D721Med (cell line): ENCODE results near the gene SPO11.

Experiments
- DNase-seq: peaks from one replicate; pipeline ENCODE4 v3.0.0; 2011; ENCODE audit warnings: low spot score; ENCODE audit not compliant: insufficient read length
- FAIRE-seq: peaks from 2 replicates; lab custom pipeline; 2011; peaks lifted over from hg19 to GRCh38; lab: Jason Lieb, UNC
- TF ChIP-seq, protein P1 (sequence below): IDR thresholded peaks from 2 replicates; pipeline ENCODE4 v1.5.1; 2012; ENCODE audit warnings: mild to moderate bottlenecking, control low read depth; ENCODE audit not compliant: insufficient read depth; ENCODE audit errors: missing control alignments

Gene SPO11

DNA sequence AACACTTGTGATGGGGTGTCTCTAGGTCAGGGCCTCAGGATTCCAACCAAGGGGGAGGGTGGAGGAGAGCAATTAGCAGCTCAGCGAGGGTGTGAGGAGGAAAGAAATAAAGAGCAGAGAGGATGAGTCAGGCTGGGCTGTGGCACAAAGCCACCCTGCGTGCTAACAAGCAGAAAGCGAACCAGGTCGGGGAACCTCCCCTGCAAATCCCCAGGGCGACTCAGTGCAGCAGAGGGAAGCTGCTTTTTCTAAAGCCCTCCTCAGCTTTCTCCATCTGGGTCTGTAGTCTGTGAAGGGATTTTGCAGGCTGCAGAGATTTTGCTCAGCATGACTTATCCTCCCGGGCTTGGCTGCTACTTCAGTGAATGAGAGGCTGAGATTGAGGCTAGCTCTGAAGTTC is 6.6 kb upstream of the SPO11 start:
- no peak for FAIRE-seq
- TF ChIP-seq, protein P1, sequence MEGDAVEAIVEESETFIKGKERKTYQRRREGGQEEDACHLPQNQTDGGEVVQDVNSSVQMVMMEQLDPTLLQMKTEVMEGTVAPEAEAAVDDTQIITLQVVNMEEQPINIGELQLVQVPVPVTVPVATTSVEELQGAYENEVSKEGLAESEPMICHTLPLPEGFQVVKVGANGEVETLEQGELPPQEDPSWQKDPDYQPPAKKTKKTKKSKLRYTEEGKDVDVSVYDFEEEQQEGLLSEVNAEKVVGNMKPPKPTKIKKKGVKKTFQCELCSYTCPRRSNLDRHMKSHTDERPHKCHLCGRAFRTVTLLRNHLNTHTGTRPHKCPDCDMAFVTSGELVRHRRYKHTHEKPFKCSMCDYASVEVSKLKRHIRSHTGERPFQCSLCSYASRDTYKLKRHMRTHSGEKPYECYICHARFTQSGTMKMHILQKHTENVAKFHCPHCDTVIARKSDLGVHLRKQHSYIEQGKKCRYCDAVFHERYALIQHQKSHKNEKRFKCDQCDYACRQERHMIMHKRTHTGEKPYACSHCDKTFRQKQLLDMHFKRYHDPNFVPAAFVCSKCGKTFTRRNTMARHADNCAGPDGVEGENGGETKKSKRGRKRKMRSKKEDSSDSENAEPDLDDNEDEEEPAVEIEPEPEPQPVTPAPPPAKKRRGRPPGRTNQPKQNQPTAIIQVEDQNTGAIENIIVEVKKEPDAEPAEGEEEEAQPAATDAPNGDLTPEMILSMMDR, result no peak

GRCh38 chr20:57325632-57326356 is 3.8 kb upstream of the SPO11 start:
- no peak for FAIRE-seq
- TF ChIP-seq, protein P1, result no peak
- no peak for DNase-seq

More for the DNA sequence above, 6.6 kb upstream of the SPO11 start:
- peak; percentile 63 for DNase-seq

GRCh38 chr20:57326667-57327455 is 2.7 kb upstream of the SPO11 start:
- DNase-seq (no peak), FAIRE-seq (no peak)
- TF ChIP-seq, protein P1, result no peak

- DNase-seq (no peak), FAIRE-seq (no peak)
- TF ChIP-seq, protein P1, result no peak
Measured at GRCh38 chr20:57327820-57328219, 1.8 kb upstream of the SPO11 start.

- TF ChIP-seq, protein P1, result no peak
- DNase-seq, result no peak
- no peak for FAIRE-seq
Measured at GRCh38 chr20:57330998-57331397, 1.4 kb downstream of the SPO11 start.

- TF ChIP-seq, protein P1, result peak; percentile 47
- no peak for DNase-seq
- no peak for FAIRE-seq
Measured at GRCh38 chr20:57332105-57333089, 2.8 kb downstream of the SPO11 start.
